Transverse colon (tissue), 4 donors: ENCODE data around the gene LMTK2. TPM values are rescaled to one million over a fixed set of nuclear protein-coding genes. Genes with fewer than 3 reads are reported as not detected.

Source experiments
- DNase-seq: peaks from one replicate; pipeline ENCODE4 v3.0.0-alpha.2; 2019
- H3K27ac ChIP-seq, 4 donors: fragments of 200-600 bp; sonication (generic); 2 replicates each; pipeline ENCODE4 v1.5.1; 2016 to 2018; ENCODE audit warnings: inconsistent platforms in 4 of 4
- H3K27me3 ChIP-seq: fragments of 200-600 bp; sonication (generic); 2 replicates; pipeline ENCODE4 v1.5.1; 2017; ENCODE audit warnings: inconsistent platforms
- H3K36me3 ChIP-seq, 4 donors: fragments of 200-600 bp; sonication (generic); 2 replicates each; pipeline ENCODE4 v1.5.1; 2017 to 2019; ENCODE audit warnings: inconsistent platforms in 4 of 4
- H3K4me1 ChIP-seq, 4 donors: fragments of 200-600 bp; sonication (generic); 2 replicates each; pipeline ENCODE4 v1.5.1; 2017 to 2020; ENCODE audit warnings: inconsistent platforms in 4 of 4
- H3K4me3 ChIP-seq, 4 donors: fragments of 200-600 bp; sonication (generic); 1 replicate in 1 of 4; 2 replicates in 3 of 4; pipeline versions ENCODE4 v1.5.1 to v1.6.1; 2017 to 2019; ENCODE audit warnings: inconsistent platforms in 4 of 4
- H3K9me3 ChIP-seq, 2 donors: fragments of 200-600 bp; sonication (generic); 2 replicates each; pipeline ENCODE4 v1.5.1; 2017 to 2019; ENCODE audit warnings: inconsistent platforms in 2 of 2
- EP300 ChIP-seq: sonication (generic); formaldehyde crosslinking; IDR thresholded peaks from one replicate; pipeline ENCODE4 v1.6.1; 2017; ENCODE audit warnings: antibody characterized with exemption, low read depth
- POLR2A ChIP-seq: fragments of 450-650 bp; IDR thresholded peaks from one replicate; pipeline ENCODE4 v1.6.1; 2016; ENCODE audit warnings: antibody characterized with exemption, mild to moderate bottlenecking, moderate library complexity
- POLR2AphosphoS5 ChIP-seq, 3 donors: sonication (generic); formaldehyde crosslinking; IDR thresholded peaks; one replicate each; pipeline ENCODE4 v1.6.1; 2016; ENCODE audit warnings: antibody characterized with exemption in 3 of 3
- WGBS, 2 donors: methylation state at CpG; one replicate each; pipeline ENCODE4 v1.1.5; 2018; ENCODE audit warnings: low coverage in 1 of 2; 5-methylcytosine and 5-hydroxymethylcytosine counted together
- in situ Hi-C, 4 donors: fragments of 200-750 bp; cut with MboI; loops; one replicate each; pipeline versions ENCODE4 v1.15.0 to v1.15.1; 2017; ENCODE audit warnings: low sequenced_read_pairs in 3 of 4, low pct_ligation_motif_present in 1 of 4, low pct_unique_long_range_greater_than_20kb in 1 of 4
- intact Hi-C: fragments of 100-400 bp; cut with DNase I; formaldehyde crosslinking; loops from one replicate; pipeline ENCODE4 v1.15.1; 2023; ENCODE audit warnings: low total_unique reads
- total RNA-seq, 4 donors: library from RNA; depleted of rRNA; stranded (reverse); fragments of >200 nt; gene quantifications; one replicate each; pipeline ENCODE4 v1.1.0, GENCODE V29; 2016
- TF ChIP-seq, protein P1 (sequence below), 5 experiments: fragments of 200-600 bp in 3 of 5; fragments of 450-650 bp in 2 of 5; sonication (generic) in 3 of 5; IDR thresholded peaks; 1 replicate in 2 of 5; 2 replicates in 3 of 5; pipeline ENCODE4 v1.5.1; 2016 to 2017; ENCODE audit warnings: antibody characterized with exemption in 5 of 5, inconsistent platforms in 3 of 5, mild to moderate bottlenecking in 2 of 5, moderate library complexity in 1 of 5

LMTK2 gene
- total RNA-seq, 4 donors from 2014 or later, result 51.6 to 106 (median 62.2) TPM

DNA sequence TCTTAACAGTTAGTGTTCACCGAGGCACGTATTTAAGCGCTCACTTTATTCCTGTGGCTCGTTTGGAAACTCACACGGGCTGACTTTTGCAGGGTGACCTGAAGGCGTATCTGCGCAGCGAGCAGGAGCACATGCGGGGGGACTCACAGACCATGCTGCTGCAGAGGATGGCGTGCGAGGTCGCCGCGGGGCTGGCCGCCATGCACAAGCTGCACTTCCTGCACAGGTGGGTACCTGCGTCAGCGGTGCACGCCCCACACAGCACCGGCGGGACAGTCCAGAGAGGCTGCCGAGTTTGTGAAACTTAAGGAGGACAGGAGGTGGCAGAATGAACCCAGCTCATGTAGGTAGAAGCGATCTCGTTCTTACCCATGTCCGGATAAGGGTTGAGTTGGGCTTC, 64.8 kb downstream of the LMTK2 start:
- TF ChIP-seq POLR2A (no peak), POLR2AphosphoS5 (IDR thresholded peaks at IDR 0.05) (no peak), EP300 (no peak)
- TF ChIP-seq, protein P1, sequence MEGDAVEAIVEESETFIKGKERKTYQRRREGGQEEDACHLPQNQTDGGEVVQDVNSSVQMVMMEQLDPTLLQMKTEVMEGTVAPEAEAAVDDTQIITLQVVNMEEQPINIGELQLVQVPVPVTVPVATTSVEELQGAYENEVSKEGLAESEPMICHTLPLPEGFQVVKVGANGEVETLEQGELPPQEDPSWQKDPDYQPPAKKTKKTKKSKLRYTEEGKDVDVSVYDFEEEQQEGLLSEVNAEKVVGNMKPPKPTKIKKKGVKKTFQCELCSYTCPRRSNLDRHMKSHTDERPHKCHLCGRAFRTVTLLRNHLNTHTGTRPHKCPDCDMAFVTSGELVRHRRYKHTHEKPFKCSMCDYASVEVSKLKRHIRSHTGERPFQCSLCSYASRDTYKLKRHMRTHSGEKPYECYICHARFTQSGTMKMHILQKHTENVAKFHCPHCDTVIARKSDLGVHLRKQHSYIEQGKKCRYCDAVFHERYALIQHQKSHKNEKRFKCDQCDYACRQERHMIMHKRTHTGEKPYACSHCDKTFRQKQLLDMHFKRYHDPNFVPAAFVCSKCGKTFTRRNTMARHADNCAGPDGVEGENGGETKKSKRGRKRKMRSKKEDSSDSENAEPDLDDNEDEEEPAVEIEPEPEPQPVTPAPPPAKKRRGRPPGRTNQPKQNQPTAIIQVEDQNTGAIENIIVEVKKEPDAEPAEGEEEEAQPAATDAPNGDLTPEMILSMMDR (IDR thresholded peaks at IDR 0.05), result no peak
- Histone ChIP-seq H3K27me3 (no peaks in the 10 kb centered on the region), H3K9me3 (no peaks in the 10 kb centered on the region), H3K27ac (no peak overlapping the region), H3K36me3 (peaks cover 0 to 5% (median 0%) of the 10 kb centered on the region in 4 donors), H3K4me1 (peaks cover 0 to 7% (median 0%) of the 10 kb centered on the region in 4 donors), H3K4me3 (no peak overlapping the region)
- DNase-seq, result no peak
- intact Hi-C loops, result no loop called here
- WGBS, 2 donors, result 94 to 96% methylated on average over 3 to 24 of the region's 24 CpGs
- in situ Hi-C loops, result loop anchor here in 2 of 4 donors (5.0 to 25.0 kb wide), 2 partner anchors 149 to 159 kb away; no protein-coding TSS in a partner anchor

DNA sequence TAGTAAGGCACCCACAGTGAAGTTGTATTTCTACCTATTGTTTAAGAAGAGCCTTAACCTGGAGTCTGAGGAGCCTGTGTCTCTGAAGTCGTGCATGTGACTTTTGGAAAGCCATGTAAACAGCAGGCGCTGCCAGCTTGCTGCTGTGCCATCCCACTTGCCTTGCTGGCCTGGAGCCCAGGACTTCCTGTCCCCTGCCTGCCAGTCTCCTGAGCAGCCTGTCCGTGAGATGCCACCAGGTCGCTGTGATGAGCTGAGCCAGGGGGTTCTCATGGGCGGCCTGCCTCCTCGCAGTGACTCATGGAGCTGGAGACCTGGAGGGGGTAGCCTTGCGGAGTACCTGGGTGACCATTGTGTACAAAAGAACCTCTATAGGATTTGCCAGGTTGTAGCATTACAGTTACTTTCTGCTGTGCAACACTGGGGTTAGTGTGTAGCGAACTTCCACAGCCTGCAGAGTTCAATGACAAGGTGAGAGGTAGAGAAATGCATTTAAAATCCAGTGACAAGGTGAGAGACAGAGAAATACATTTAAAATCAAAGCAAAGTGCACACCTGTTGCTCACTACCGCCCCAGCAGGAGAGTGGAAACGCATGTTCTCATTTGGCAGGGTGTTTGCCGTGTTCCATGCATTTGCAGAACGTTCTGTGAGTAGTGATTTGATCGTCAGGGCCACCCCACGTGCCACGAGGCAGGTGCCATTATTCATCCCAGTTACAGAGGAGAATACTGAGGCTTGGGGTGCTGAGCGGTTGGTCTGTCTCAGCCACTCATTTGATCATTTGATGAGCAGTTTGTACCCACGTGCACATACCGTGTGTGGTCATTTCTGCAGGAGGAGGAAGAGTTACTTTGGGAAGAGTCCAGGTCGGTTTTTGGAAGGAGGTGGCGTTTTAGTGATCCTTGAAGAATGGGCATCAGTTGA, 67.9 kb downstream of the LMTK2 start:
- H3K4me1 ChIP-seq, result no peaks in the 10 kb centered on the region
- H3K27ac ChIP-seq, result no peak overlapping the region
- TF ChIP-seq POLR2AphosphoS5 (IDR thresholded peaks at IDR 0.05) (no peak), POLR2A (no peak), EP300 (no peak)
- TF ChIP-seq, protein P1 (IDR thresholded peaks at IDR 0.05), result no peak
- no peaks in the 10 kb centered on the region for H3K9me3 ChIP-seq
- in situ Hi-C loops, result loop anchor here in 2 of 4 donors (5.0 to 25.0 kb wide), 2 partner anchors 152 to 162 kb away; no protein-coding TSS in a partner anchor
- 94 to 95% methylated on average over 4 to 20 of the region's 20 CpGs for WGBS, 2 donors
- DNase-seq, result no peak
- no peaks in the 10 kb centered on the region for H3K27me3 ChIP-seq
- H3K4me3 ChIP-seq, result no peak overlapping the region
- H3K36me3 ChIP-seq, result peaks cover 0 to 5% (median 0%) of the 10 kb centered on the region in 4 donors
- intact Hi-C loops, result no loop called here

DNA sequence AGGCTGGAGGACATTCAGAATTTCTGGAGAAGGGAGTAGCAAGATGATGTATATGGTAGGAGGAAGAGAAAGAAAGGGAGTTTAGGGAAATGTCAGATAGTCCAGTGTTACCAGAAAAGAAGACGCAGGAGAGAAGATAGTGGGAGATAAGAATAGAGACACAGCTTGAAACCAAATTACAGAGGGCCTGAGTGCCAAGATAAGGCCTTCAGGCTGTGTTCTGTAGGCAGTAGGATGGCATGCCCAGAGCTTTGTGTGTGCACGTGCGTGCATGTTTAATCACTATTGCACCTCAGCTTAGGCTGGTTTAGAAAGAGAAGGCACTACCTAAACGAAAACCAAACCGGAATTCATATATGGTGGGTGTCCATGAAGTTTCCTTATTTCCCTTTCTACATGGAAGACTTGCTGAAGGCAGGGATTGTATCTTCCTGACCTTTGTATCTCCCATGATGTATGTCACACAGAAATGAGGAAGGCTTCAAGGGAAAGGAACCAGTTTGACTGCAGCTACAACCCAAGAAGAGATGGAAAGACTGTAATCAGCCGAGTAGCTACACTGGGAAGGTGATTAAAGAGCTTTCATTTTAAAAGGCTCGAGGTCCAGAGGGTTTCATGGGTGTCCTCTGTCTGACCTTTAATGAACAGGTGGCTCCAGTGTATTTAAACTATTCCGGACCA, 68.7 kb downstream of the LMTK2 start:
- Histone ChIP-seq H3K4me3 (no peak overlapping the region), H3K27me3 (no peaks in the 10 kb centered on the region), H3K9me3 (no peaks in the 10 kb centered on the region), H3K4me1 (no peaks in the 10 kb centered on the region), H3K36me3 (peaks cover 0 to 5% (median 0%) of the 10 kb centered on the region in 4 donors), H3K27ac (no peak overlapping the region)
- in situ Hi-C loops, result no loop called here
- intact Hi-C loops, result no loop called here
- TF ChIP-seq, protein P1 (IDR thresholded peaks at IDR 0.05), result no peak
- TF ChIP-seq EP300 (no peak), POLR2A (no peak), POLR2AphosphoS5 (IDR thresholded peaks at IDR 0.05) (no peak)
- WGBS, 2 donors, result 64 to 80% methylated on average over 4 to 8 of the region's 8 CpGs
- no peak for DNase-seq

DNA sequence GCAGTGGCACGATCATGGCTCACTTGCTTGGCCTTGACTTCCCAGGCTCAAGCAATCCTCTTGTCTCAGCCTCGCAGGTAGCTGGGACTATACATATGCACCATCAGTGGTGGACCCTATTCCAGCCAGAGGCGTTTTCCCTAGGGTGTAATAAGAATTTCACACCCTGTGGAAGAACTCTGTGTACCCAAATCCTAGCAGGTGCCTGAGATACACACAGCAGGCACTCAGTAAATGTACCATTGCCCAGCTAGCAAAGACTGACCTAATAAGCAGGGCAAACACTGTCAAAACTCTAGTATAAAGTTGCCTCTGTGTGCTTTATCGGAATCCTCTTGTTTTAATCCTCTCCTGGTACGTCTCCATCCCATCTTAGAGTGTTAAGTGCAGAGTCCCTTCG, 70.9 kb downstream of the LMTK2 start:
- H3K27ac ChIP-seq, result no peak overlapping the region
- intact Hi-C loops, result no loop called here
- DNase-seq, result no peak
- H3K36me3 ChIP-seq, result no peaks in the 10 kb centered on the region
- H3K27me3 ChIP-seq, result no peaks in the 10 kb centered on the region
- no peak for TF ChIP-seq EP300
- TF ChIP-seq, protein P1 (IDR thresholded peaks at IDR 0.05), result no peak
- no peak for TF ChIP-seq POLR2A
- no peak overlapping the region for H3K4me3 ChIP-seq
- H3K4me1 ChIP-seq, result no peaks in the 10 kb centered on the region
- no peaks in the 10 kb centered on the region for H3K9me3 ChIP-seq
- in situ Hi-C loops, result no loop called here
- WGBS, 2 donors, result 95 to 97% methylated on average over 4 to 6 of the region's 6 CpGs
